Stimulated activated CD8-positive, alpha-beta memory T cell treated with anti-CD3 and anti-CD28 coated beads, Interleukin-7, amount 100 ng/mL, for 4 hours (primary cell): Measurements from ENCODE around the gene NPFF.
"Not testable (repeated sequence)": the region's sequence is repeated elsewhere in the genome, so short reads cannot be mapped to it uniquely, and the experiment has no call there.

Experiments used
- DNase-seq, 2 donors: peaks; one replicate each; pipeline ENCODE4 v3.0.0-alpha.2; 2020; ENCODE audit warnings: low read depth in 2 of 2

NPFF gene

GRCh38 chr12:53506881-53507602 is at the start of gene NPFF:
NPFF (minus strand) TSS chr12:53507484; CDS start chr12:53507474, 10 bp downstream.
- DNase-seq, result no peak

- DNase-seq, result no peak
Observed at GRCh38 chr12:53552361-53553327, 45.4 kb upstream of the NPFF start.

DNA sequence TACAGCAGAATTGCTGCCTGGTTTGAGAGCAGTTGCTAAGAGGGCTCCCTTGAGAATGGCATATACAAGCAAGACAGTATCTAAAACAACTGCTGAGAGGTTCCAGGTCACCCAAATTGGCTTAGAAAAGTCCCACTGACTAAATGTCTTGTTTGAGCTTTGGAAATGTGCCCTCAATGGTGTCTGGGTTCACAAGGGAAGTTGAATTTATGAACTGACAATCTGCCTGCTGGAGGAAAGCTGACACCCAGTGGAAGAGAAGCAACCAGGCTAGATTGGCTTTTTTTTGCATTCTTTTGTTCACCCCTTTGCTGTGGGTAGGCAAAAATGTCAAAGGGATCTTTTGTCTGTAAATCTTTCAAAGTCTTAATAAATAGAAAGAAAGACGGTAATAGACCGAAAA is 44.6 kb upstream of the NPFF start:
- no peak for DNase-seq

DNA sequence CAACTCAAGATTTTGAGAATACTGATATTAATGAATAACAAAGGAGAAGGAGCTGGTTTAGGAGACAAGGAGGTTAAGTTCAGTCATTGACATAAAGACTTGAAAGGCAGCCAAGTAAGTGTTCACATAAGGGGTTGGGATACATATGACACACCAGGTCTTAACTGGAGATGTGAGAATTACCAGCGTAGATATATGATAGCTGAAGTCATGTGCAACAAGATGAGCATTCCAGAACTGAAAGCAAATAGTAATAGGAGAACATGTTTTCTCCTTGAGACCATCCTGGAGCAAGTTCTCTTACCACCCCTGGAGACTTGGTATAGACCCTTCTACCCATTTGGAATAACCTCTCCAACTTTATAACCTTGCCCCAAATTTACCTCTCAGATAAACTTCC is 43.3 kb upstream of the NPFF start:
- no peak for DNase-seq

DNA sequence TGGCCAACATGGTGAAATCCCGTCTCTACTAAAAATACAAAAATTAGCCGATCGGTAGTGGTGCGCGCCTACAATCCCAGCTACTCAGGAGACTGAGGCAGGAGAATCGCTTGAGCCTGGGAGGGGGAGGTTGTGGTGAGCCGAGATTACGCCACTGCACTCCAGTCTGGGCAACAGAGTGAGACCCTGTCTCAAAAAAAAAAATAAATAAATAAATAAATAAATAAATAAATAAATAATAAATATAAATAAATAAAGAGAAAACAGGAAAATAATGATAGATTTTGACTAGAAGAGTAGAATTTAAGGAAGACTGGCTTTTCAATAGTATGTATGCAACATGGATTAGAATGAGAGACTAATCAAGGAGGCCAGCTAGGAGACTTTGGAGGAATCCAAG is 42.8 kb upstream of the NPFF start:
- DNase-seq, result not testable (repeated sequence)

DNA sequence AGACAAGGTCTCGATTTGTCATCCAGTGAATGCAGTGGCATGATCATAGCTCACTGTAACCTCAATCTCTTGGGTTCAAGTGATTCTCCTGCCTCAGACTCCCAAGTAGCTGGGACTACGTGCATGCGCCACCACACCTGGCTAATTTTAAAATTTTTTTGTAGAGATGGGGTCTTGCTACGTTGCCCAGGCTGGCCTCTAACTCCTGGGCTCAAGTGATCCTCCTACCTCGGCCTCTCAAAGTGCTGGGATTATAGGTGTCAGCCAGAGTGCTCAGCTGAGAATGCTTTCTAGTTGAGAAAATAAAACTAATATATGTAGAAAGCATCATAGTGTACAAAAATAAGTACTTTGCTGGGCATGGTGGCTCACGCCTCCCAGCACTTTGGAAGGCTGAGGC is 41.1 kb upstream of the NPFF start:
- not testable (repeated sequence) for DNase-seq

GRCh38 chr12:53543539-53543938 is 36.3 kb upstream of the NPFF start:
- DNase-seq, result peak; percentile 4 to 11

GRCh38 chr12:53539526-53539925 is 32.2 kb upstream of the NPFF start:
- no peak for DNase-seq

DNA sequence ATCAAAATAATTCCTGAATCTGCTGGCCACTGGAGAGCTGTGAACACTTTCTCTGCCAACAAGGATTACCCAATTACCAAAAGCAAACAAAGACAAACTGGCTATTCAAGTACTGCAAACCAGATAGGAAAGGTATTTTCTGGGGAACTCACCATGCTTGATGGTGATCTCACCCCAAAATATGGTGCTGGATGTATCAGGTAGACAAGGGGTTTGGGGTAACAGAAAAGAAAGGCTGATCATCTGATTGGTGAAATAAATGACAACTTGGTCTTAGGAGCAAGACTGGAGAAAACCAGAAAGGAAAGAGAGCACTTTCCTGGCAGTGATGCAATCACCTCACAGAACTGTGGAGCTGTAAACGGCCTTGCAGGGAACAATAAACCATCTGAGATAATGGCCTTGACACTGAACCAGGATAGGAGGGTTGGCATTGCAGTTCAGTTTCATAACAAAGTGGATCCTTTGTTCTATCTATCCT is 31.0 kb upstream of the NPFF start:
- no peak for DNase-seq

- DNase-seq, result no peak
Observed at GRCh38 chr12:53536962-53537361, 29.7 kb upstream of the NPFF start.

DNA sequence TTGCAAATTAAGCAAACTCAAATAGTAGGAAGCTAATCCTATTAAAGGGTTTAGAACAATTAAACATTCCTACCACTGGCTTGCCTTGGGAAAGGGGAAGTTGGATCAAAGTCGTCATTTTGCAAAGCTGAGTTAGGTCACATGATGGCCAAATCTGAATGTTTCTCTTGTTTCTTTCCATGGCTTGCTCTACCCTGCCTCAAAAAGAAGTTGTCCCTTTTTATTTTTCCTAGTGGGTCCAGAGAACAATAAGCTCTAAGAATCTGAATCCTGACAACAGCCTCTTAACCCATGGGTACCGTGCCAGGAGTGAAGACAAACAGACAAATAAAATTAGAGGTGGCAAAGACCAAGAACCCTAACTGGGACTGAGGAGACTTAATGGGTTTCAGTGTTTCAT is 26.2 kb upstream of the NPFF start:
- no peak for DNase-seq

GRCh38 chr12:53532524-53533445 is 25.5 kb upstream of the NPFF start:
- DNase-seq, result no peak

DNA sequence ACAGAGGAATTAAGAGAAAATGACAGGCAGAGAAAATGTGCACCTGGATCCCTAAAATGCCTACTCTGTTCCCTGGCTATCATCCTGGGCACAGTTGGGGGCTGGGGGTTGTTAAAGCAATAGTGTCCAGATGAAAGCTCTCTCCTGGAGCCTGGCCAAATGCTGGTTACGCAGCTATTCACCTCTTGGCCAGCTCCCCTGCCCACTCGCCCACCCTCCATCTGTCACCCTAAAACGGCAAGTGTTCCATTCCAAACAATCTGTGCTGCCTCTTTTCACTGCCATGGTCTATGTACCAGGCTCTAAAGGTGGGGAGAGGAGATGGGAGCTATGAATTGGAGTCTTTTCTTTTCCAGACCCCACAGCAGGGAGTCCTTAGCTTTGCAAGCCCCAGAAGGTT is 24.7 kb upstream of the NPFF start:
- no peak for DNase-seq

- no peak for DNase-seq
Observed at GRCh38 chr12:53530920-53531319, 23.6 kb upstream of the NPFF start.

DNA sequence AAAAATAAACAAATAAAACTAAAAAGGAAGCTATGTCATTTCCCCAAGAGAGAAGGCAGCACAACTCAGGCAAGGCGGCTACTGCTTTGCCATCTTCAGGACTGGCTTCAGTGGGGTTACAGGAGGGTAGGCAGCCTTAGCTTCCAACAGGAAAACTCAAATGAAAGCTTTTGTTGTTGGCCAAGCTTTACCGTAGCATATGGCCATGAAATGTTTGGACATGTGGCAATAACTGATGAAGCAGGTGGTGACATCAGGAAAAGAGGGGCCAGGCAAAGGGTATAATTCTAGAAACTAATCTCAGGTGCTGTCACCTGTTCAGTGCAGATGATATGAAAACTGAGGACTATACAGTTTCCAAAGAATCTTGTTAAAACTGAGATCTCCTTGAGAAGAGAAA is 22.8 kb upstream of the NPFF start:
- DNase-seq, result no peak

DNA sequence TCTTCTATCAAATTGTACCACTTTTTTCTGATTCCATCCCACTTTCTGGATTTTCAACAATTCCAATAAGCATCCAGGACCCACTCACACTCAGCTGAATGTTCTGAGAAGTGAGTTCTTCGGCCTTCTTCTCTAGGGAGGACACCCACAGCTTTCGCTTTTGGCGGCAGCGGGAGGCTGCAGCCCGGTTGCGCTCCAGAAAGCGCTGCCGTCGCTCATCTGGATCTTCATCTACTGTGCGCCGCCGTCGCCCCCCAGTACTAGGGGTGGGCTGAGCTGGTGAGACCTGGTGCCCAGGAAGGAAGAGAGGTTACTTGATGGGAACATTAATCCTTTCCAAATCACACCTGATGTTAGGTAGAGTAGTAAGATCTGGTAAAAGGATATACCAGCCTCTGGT is 17.2 kb upstream of the NPFF start:
- DNase-seq, result no peak

DNA sequence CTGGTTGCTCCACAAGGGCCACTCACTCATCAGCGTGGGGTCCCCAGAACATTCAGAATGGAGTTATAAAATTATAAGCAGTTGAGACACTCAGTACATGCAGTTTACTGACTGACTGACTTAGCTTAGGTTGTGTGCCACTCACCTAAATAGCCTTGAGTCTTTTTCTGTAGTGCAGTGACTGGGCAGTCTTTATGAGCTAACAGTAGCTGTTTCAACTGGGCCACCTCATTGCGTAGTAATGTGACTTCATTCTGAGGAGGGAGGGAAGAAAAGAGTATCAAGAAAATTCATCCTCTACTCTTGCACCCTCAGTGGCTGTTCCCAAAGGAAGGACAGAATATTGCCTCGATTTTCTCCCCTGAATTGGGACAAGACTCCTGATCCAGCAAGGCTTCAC is 15.8 kb upstream of the NPFF start:
- no peak for DNase-seq

DNA sequence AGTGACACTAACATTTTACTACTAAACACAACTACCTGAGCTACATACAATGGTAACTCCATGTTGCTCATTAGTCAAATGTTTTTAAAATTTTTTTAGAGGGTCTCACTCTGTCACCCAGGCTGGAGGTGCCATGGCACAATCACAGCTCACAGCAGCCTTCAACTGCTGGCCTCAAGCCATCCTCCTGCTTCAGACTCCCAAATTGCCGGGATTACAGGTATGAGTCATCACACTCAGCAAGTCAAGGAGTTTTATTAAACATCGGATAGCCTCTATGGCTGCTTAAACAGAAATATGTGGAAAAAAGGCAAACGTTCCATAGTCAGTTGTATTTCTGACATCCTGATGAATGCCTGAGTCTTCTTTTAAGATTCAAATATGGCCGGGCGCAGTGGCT is 11.1 kb upstream of the NPFF start:
- no peak for DNase-seq

DNA sequence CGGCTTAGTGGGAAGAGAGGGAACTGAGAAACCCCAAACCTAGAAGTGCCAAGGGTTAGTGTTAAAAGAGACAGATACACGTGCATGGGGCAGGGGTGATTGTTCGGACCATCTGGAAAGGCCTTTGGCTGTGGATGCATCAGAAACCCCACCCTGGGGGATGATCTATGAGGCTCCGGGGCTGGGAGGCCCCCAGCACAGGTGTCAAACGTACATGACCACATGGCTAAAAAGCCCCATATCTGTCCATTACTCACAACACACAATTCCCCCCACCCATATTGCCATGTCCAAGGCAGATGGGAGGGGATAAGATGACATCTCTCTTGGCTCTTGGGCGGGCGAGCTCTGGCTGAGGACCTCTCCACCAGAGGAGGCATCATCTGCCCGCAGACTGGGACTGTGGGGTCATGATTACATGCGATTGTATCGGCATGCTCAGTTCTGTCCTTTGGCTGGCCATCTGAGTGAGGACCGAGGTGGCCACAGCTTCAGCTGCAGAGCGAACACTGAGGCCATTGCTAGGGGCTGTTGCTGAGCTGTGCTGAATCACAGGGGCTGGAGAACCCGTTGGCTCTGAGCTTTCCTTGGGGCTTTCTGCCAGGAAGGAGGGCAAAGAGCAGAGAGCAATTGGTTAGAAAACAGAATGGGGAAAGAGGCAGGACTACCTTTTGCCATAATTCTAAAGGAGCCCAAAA is 9.6 kb upstream of the NPFF start:
- DNase-seq, result no peak

- DNase-seq, result no peak
Observed at GRCh38 chr12:53515291-53515680, 8.0 kb upstream of the NPFF start.

- no peak for DNase-seq
Observed at GRCh38 chr12:53514628-53515290, 7.5 kb upstream of the NPFF start.
